Keratinocyte (primary cell): ENCODE measurements around the gene MTMR3. TPM values are rescaled to one million over a fixed set of nuclear protein-coding genes. Genes with fewer than 3 reads are reported as not detected.

ENCODE experiments used
- DNase-seq: peaks from one replicate; pipeline ENCODE4 v3.0.0-alpha.2; 2011; ENCODE audit warnings: low read depth, missing footprints, low spot score
- FAIRE-seq: peaks from 2 replicates; lab custom pipeline; 2011; peaks lifted over from hg19 to GRCh38; lab: Jason Lieb, UNC
- H2AFZ ChIP-seq: 2 replicates; pipeline ENCODE4 v1.6.0; 2012; ENCODE audit warnings: low read length, control low read depth, inconsistent platforms; ENCODE audit not compliant: control insufficient read depth
- H3K27ac ChIP-seq: 2 replicates; pipeline ENCODE4 v1.5.1; 2011; ENCODE audit warnings: low read length; ENCODE audit not compliant: control insufficient read depth, insufficient read depth
- H3K27me3 ChIP-seq: 3 replicates; pipeline ENCODE4 v1.6.0; 2011; ENCODE audit warnings: low read length; ENCODE audit not compliant: control insufficient read depth, insufficient read depth; ENCODE audit errors: extremely low read depth
- H3K36me3 ChIP-seq, 2 experiments: 2 replicates in 1 of 2; 3 replicates in 1 of 2; pipeline ENCODE4 v1.5.1; 2011; ENCODE audit warnings: low read length in 2 of 2, mild to moderate bottlenecking in 1 of 2; ENCODE audit not compliant: control insufficient read depth in 2 of 2, insufficient read depth in 2 of 2; ENCODE audit errors: extremely low read depth in 1 of 2
- H3K4me1 ChIP-seq: 3 replicates; pipeline ENCODE4 v1.5.1; 2011; ENCODE audit warnings: low read length; ENCODE audit not compliant: control insufficient read depth, insufficient read depth; ENCODE audit errors: extremely low read depth
- H3K4me2 ChIP-seq: 3 replicates; pipeline ENCODE4 v1.6.0; 2011; ENCODE audit warnings: low read depth, low read length; ENCODE audit not compliant: control insufficient read depth, insufficient read depth; ENCODE audit errors: extremely low read depth
- H3K4me3 ChIP-seq, 3 experiments: fragments of 200-600 bp in 1 of 3; sonication (generic) in 1 of 3; 2 replicates in 2 of 3; 3 replicates in 1 of 3; pipeline ENCODE4 v1.5.1; 2011 to 2016; ENCODE audit warnings: low read length in 3 of 3, mild to moderate bottlenecking in 3 of 3, control low read depth in 2 of 3, inconsistent platforms in 1 of 3, low read depth in 1 of 3, mixed read lengths in 1 of 3, mixed run types in 1 of 3, moderate library complexity in 1 of 3; ENCODE audit not compliant: control insufficient read depth in 2 of 3, insufficient read depth in 2 of 3; ENCODE audit errors: extremely low read depth in 1 of 3
- H3K79me2 ChIP-seq: 2 replicates; pipeline ENCODE4 v1.6.0; 2012; ENCODE audit warnings: low read length; ENCODE audit not compliant: control insufficient read depth, insufficient read depth
- H3K9ac ChIP-seq: 3 replicates; pipeline ENCODE4 v1.6.0; 2011; ENCODE audit warnings: low read length; ENCODE audit not compliant: control insufficient read depth, insufficient read depth; ENCODE audit errors: extremely low read depth
- H3K9me1 ChIP-seq: 3 replicates; pipeline ENCODE4 v1.6.0; 2011; ENCODE audit warnings: low read length; ENCODE audit not compliant: control insufficient read depth, insufficient read depth; ENCODE audit errors: extremely low read depth
- H3K9me3 ChIP-seq: 2 replicates; pipeline ENCODE4 v1.5.1; 2012; ENCODE audit warnings: low read depth, low read length; ENCODE audit not compliant: control insufficient read depth
- H4K20me1 ChIP-seq: 3 replicates; pipeline ENCODE4 v1.6.0; 2011; ENCODE audit warnings: low read length; ENCODE audit not compliant: control insufficient read depth, insufficient read depth; ENCODE audit errors: extremely low read depth
- EZH2 ChIP-seq: IDR thresholded peaks from one replicate; pipeline ENCODE4 v1.6.1; 2012; ENCODE audit warnings: inconsistent platforms, mild to moderate bottlenecking, low read length, moderate library complexity
- dilution Hi-C: fragments of 300-500 bp; cut with MboI; formaldehyde crosslinking; loops from one replicate; pipeline ENCODE4 v1.7.0; 2020; ENCODE audit warnings: low sequenced_read_pairs; ENCODE audit not compliant: extremely low pct_ligation_motif_present
- polyA plus RNA-seq, 5 experiments: library from polyadenylated mRNA; depleted of rRNA in 3 of 5; stranded (reverse) in 3 of 5; stranded (forward) in 1 of 5; unstranded in 1 of 5; fragments of >200 nt; gene quantifications; 1 replicate in 1 of 5; 2 replicates in 3 of 5; 3 replicates in 1 of 5; pipeline versions ENCODE4 v1.2.1 to v1.2.3, GENCODE V29; 2011 to 2012; ENCODE audit warnings: missing spikeins in 2 of 5, low read depth in 1 of 5, low replicate concordance in 1 of 5
- TF ChIP-seq, protein P1 (sequence below), 3 experiments: IDR thresholded peaks in 1 of 3; conservative IDR thresholded peaks in 1 of 3; optimal IDR thresholded peaks in 1 of 3; 2 replicates in 2 of 3; 3 replicates in 1 of 3; pipeline versions ENCODE3 to v1.5.1; 2011; ENCODE audit warnings: low read length in 3 of 3, mild to moderate bottlenecking in 3 of 3, moderate library complexity in 2 of 3, control low read depth in 1 of 3, inconsistent platforms in 1 of 3; ENCODE audit not compliant: insufficient read depth in 2 of 3; ENCODE audit errors: extremely low read depth in 1 of 3

Gene MTMR3
- polyA plus RNA-seq, 1 donor (not counting 4 experiments of a cell fraction or from before 2014, with no cell fraction given) = 16.5 TPM

DNA sequence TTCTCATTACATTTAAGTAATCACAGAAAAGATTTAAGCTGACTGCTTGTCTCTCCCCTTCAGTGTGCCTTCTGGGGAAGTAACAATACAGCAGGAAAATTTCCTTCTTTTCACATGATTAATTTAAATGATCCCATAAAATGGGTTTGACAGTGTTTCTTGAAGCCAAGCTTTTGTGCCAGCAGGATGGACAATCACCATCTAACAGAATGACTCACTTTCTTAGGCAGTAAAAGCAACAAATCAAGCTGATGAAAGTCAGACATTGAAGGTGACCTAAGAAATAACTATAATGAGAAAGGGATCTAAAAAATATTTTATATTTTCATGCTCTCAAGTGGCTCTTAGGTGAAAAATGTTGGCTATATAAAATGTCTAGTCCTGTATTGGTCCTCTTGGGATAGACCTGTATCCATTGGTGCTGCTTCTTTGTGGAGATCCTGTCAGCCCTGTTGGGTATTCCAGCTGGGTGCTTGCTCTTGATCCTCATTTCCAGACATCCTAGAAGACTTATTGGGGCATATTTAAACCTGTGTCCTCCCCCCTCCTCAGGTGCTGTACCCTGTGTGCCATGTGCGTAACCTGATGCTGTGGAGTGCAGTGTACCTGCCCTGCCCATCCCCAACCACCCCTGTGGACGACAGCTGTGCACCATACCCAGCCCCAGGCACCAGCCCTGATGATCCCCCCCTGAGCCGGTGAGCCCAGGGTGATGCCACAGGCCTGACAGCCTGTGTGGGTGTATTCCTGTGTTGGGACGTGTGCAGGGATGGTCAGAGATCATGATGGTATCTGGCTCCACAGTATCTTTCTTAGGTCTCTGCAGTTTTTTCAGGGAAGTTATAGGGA lies 134.6 kb downstream of the MTMR3 start:
- no peak overlapping the region for H3K9ac ChIP-seq
- H4K20me1 ChIP-seq = peaks cover 3% of the 10 kb centered on the region
- no peak overlapping the region for H3K4me2 ChIP-seq
- dilution Hi-C loops = no loop called here
- no peaks in the 10 kb centered on the region for H3K27me3 ChIP-seq
- no peak overlapping the region for H2AFZ ChIP-seq
- no peak for FAIRE-seq
- H3K27ac ChIP-seq = no peak overlapping the region
- peaks cover 4% of the 10 kb centered on the region for H3K9me1 ChIP-seq
- TF ChIP-seq, protein P1, sequence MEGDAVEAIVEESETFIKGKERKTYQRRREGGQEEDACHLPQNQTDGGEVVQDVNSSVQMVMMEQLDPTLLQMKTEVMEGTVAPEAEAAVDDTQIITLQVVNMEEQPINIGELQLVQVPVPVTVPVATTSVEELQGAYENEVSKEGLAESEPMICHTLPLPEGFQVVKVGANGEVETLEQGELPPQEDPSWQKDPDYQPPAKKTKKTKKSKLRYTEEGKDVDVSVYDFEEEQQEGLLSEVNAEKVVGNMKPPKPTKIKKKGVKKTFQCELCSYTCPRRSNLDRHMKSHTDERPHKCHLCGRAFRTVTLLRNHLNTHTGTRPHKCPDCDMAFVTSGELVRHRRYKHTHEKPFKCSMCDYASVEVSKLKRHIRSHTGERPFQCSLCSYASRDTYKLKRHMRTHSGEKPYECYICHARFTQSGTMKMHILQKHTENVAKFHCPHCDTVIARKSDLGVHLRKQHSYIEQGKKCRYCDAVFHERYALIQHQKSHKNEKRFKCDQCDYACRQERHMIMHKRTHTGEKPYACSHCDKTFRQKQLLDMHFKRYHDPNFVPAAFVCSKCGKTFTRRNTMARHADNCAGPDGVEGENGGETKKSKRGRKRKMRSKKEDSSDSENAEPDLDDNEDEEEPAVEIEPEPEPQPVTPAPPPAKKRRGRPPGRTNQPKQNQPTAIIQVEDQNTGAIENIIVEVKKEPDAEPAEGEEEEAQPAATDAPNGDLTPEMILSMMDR (optimal IDR thresholded peaks at IDR 0.05 in 1 of 3, IDR thresholded peaks at IDR 0.05 in 1 of 3, conservative IDR thresholded peaks at IDR 0.05 in 1 of 3; ENCODE audit: extremely low read depth in 1 of 3, insufficient read depth in 2 of 3, low read length in 3 of 3) = no peak
- TF ChIP-seq EZH2 = no peak
- H3K36me3 ChIP-seq = peaks cover 40 to 45% of the 10 kb centered on the region in 2 experiments
- no peaks in the 10 kb centered on the region for H3K4me1 ChIP-seq
- H3K79me2 ChIP-seq = no peaks in the 10 kb centered on the region
- DNase-seq = no peak
- H3K4me3 ChIP-seq = no peak overlapping the region
- H3K9me3 ChIP-seq = no peaks in the 10 kb centered on the region

DNA sequence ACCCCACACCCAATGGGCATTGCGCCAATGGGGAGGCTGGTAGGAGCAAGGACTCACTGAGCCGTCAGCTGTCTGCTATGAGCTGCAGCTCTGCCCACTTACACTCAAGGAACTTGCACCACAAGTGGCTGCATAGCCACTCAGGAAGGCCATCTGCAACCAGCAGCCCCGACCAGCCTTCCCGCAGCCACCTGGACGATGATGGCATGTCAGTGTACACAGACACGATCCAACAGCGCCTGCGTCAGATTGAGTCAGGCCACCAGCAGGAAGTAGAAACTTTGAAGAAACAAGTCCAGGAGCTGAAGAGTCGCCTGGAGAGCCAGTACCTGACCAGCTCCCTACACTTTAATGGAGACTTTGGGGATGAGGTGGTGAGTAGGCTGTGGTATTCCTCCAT lies 137.5 kb downstream of the MTMR3 start:
- no peaks in the 10 kb centered on the region for H3K4me1 ChIP-seq
- dilution Hi-C loops = no loop called here
- H3K9me1 ChIP-seq = peaks cover 4% of the 10 kb centered on the region
- FAIRE-seq (no peak), DNase-seq (no peak)
- peaks cover 3% of the 10 kb centered on the region for H4K20me1 ChIP-seq
- H3K27ac ChIP-seq = no peak overlapping the region
- H3K79me2 ChIP-seq = no peaks in the 10 kb centered on the region
- H3K36me3 ChIP-seq = peaks cover 50 to 53% of the 10 kb centered on the region in 2 experiments
- H2AFZ ChIP-seq = no peak overlapping the region
- no peak overlapping the region for H3K4me2 ChIP-seq
- TF ChIP-seq, protein P1 (optimal IDR thresholded peaks at IDR 0.05 in 1 of 3, IDR thresholded peaks at IDR 0.05 in 1 of 3, conservative IDR thresholded peaks at IDR 0.05 in 1 of 3; ENCODE audit: extremely low read depth in 1 of 3, insufficient read depth in 2 of 3, low read length in 3 of 3) = no peak
- TF ChIP-seq EZH2 = no peak
- H3K9me3 ChIP-seq = no peaks in the 10 kb centered on the region
- no peak overlapping the region for H3K4me3 ChIP-seq
- H3K9ac ChIP-seq = no peak overlapping the region
- H3K27me3 ChIP-seq = no peaks in the 10 kb centered on the region
